ENCODE data around the gene GALNT1.

GALNT1 gene

GRCh38 chr18:35662293-35663062 is 80.9 kb downstream of the GALNT1 start:
- no peak for DNase-seq (ENCODE audit: low spot score)

DNA sequence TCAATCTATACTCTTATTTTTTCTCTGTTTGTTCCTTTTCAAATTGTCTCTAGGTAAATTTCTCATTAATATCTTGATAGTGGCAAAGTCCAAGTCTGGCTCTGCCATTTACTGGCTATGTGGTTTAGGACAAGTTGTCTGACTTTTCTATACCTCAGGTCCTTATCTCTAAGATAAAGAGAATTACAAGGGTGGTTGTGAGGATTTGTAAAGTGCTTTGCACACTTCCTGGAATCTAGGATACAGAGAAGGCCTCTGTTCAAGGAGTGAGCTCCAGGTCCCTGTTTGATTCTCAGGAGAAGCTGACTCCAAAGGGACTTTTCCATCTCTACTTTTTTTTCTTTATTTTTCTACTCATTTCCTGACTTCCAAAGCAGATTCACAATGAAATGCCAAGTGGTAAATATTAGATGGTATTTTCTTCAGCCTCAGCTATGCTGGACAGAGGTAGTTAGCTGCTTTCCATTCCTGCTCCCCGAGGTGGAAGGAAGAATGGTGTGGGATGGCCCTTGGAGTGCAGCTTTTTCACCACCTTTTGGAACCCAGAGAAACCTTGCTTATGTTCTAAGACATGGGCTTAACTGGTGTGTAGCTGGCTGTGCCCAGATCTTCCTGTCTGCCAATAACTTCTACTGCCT is 90.5 kb downstream of the GALNT1 start:
- DNase-seq (ENCODE audit: low spot score) (no peak), FAIRE-seq (no peak)

More at GRCh38 chr18:35662293-35663062, 80.9 kb downstream of the GALNT1 start:
- no peak for FAIRE-seq

DNA sequence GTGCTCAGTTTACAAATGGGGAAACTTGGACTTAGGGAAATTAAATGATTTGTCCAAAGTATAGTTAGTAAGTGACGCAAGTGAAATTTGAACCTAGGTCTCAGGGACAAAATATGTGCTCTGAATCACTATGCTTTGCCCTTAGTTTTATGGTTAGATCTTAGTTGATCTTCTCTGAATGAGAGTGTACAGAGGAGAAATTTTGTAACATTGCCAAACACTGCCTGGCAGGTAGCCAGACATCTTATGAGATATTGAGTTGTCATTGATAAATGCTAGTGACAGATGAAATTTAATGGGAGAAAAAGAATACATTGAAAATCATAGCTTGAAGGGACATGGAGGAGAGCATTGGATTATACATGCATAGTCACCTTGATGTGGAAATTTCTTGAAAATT is 91.4 kb downstream of the GALNT1 start:
- FAIRE-seq: no peak
- DNase-seq (ENCODE audit: low spot score): no peak

DNA sequence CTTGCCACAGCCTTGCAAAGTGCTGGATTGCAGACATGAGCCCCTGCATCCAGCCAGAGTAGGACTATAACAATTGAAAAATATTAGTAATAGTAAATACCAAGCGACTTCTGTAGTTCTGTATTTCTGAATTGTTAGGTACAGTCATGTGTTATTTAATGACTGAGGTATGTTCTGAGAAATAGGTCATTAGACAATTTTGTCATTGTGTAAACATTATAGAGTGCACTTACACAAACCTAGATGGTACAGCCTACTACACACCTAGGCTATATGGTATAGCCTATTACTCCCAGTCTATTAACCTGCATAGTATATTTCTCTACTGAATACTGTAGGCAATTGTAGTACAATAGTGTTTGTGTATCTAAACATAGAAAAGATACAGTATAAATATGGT is 92.1 kb downstream of the GALNT1 start:
- DNase-seq (ENCODE audit: low spot score) (no peak), FAIRE-seq (no peak)

- FAIRE-seq: no peak
Measured at GRCh38 chr18:35680139-35680551, 98.6 kb downstream of the GALNT1 start.

DNA sequence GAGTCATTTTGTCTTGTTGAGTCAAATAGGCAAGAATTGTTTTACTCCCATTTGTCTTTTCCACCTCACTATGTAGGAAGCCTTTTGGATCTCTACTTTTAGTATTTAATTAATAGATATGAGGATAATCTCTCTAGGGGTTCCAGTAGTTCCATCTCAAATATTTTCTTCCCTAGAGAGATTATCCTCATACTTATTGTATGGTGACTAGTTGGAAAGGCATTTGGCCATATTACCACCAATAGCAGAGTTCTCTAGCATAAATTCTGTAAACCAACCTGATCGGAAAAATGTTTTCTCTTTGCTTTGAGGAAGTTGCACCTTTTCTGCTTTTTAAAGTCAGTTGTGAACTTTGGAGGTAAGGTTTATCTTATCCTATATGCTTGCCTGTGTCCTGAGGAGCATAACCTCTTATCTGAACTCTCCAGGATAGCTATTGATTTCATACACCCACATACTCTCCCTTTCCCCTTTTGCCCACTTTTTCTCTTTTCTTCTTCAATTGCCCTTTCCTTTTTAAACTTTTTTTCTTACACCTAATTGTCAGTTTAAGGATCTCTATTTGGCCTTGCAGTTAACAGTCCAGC is 100.8 kb downstream of the GALNT1 start:
- no peak for DNase-seq (ENCODE audit: low spot score)
- no peak for FAIRE-seq

More at GRCh38 chr18:35680139-35680551, 98.6 kb downstream of the GALNT1 start:
- DNase-seq (ENCODE audit: low spot score): no peak

- FAIRE-seq (no peak), DNase-seq (ENCODE audit: low spot score) (no peak)
Measured at GRCh38 chr18:35683021-35683420, 101.5 kb downstream of the GALNT1 start.

- DNase-seq (ENCODE audit: low spot score): no peak
- FAIRE-seq: no peak
Measured at GRCh38 chr18:35688757-35689156, 107.2 kb downstream of the GALNT1 start.

DNA sequence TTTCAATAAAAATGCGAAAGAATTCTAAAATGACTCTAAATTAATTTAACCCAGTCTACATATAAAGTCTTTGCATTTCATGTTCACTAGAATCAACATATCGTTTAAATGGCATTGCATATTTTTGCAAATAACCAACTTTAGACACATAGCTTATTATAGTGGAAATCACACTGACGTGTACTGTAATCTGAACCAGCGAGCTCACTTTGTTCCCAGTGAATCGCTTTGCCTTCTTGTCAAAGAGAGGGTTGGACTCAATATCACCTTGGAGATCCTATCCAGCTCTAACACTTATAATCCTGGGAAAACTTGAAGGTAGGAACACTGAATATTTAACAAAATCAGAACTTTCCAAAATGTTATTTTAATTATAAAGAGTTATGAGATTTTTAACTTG is 108.2 kb downstream of the GALNT1 start:
- FAIRE-seq: no peak
- no peak for DNase-seq (ENCODE audit: low spot score)

DNA sequence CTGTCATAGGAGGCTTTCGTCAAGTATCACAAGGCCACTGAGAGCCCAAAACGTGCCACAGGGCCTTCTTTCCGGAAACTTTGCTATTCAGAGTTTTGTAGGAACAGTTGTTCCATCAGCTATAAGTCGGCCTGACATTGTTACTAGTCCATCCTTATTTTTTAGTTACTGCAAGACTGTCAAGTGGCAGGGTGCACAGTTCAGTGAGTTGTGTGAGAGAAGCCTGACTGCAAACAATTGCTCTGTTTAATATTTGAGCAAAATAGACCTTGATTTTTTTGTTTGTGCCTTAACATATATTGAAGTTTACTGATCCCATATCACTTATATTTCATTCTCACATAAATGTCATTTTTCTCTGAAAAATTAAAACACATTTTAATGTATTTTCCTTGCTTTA is 110.1 kb downstream of the GALNT1 start:
- no peak for DNase-seq (ENCODE audit: low spot score)
- FAIRE-seq: no peak

DNA sequence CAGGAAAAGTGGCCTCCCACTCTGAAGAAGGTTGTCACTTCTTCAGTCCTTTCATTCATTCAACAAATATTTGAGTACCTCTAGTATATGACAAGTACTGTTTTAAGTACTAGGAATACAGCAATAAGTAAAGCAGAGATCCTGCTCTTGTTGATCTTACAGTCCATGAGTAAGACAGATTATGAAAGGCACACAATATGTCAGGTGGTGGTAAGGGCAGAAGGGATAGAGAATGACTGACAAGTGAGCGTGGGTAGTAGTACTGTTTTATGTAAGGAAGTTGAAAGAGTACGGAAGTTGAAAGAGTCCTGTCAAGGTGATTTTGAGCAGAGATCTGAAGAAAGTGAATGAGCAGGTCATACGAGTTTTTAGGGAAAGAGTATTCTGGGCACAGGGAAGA is 111.3 kb downstream of the GALNT1 start:
- no peak for FAIRE-seq
- DNase-seq (ENCODE audit: low spot score): no peak

DNA sequence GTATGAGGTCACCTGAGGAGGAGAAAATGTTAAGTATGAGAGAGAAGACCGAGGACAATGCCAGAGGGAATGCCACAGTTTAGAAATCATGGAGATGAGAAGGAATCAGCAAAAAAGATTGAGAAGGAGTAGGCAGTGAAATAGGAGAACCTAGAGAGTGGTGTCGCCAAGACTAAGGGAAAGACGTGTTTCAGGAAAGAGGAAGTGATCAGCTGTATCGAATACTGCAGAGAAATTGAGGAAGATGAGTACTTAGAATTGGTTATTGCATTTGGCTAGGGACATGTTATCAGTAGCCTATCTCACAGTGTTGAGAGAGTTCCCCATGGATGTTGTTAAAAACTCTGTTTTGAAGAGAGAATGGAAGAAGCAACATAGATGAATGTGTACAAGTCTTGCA is 112.3 kb downstream of the GALNT1 start:
- no peak for DNase-seq (ENCODE audit: low spot score)
- no peak for FAIRE-seq

- DNase-seq (ENCODE audit: low spot score) (no peak), FAIRE-seq (no peak)
Measured at GRCh38 chr18:35694808-35695207, 113.3 kb downstream of the GALNT1 start.

- FAIRE-seq (no peak), DNase-seq (ENCODE audit: low spot score) (no peak)
Measured at GRCh38 chr18:35695384-35695783, 113.8 kb downstream of the GALNT1 start.

DNA sequence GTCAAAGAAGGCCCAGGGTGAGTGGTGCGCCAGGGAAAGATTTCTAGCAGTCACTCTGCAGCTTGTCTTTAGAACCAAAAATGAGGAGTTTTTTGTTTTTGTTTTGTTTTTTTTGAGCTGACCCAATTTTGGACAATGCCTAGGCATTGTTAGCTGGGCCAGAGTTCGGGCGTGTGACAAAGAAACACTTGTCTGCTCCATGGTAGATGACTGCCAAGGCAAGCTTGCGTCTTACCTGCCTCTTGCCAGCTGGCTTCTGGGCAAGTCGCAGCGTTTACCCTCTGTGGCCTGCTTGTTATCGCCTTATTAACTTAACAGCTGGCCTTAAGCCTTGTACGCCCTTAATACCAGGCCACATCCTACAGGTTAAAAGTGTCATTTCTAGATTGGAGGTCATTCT is 114.3 kb downstream of the GALNT1 start:
- no peak for FAIRE-seq
- no peak for DNase-seq (ENCODE audit: low spot score)

DNA sequence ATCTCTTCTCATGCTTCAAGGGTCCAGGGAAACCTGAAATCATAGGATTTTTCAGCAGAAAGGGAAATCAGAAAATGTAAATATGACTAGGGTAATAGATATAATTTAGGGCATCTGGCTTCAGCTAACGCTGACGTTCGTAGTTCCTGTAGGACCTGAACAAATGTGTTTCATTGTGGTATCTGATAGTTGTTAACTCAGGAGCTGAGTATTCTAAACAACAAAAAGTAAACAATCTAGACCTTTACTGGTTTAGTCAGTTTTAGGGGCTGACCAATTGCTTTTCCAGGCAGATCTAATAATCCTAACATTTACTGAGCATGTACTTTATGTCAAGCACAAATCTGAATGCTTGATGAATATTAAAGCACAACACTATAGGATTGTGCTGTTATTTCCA is 114.8 kb downstream of the GALNT1 start:
- FAIRE-seq (no peak), DNase-seq (ENCODE audit: low spot score) (no peak)

DNA sequence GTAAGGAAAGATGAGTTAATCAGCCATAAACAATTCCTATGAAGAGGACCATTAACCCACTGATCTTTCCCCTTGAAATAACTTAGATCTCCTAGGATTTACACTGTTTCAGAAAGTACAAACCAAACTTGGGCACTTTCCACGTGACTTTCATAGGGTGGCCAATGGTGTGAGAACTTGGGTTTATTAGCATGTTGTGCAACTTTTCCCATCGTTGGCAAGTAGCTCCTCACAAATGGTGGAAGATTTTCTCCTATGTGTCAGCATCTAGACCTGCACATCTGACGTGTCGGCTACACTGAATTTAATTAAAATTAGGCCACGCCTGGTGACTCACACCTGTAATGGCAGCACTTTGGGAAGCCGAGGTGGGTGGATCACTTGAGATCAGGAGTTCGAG is 116.3 kb downstream of the GALNT1 start:
- FAIRE-seq: no peak

GRCh38 chr18:35703043-35703688 is 121.6 kb downstream of the GALNT1 start:
- DNase-seq (ENCODE audit: low spot score): no peak
- no peak for FAIRE-seq

More for the DNA sequence above, 116.3 kb downstream of the GALNT1 start:
- no peak for DNase-seq (ENCODE audit: low spot score)

- FAIRE-seq: no peak
Measured at GRCh38 chr18:35705988-35706387, 124.4 kb downstream of the GALNT1 start.

GRCh38 chr18:35707247-35707646 is 125.7 kb downstream of the GALNT1 start:
- FAIRE-seq: no peak
- DNase-seq (ENCODE audit: low spot score): no peak

More at GRCh38 chr18:35705988-35706387, 124.4 kb downstream of the GALNT1 start:
- DNase-seq (ENCODE audit: low spot score): no peak

GRCh38 chr18:35707674-35708073 is 126.1 kb downstream of the GALNT1 start:
- DNase-seq (ENCODE audit: low spot score): no peak
- FAIRE-seq: no peak

- DNase-seq (ENCODE audit: low spot score): no peak
- FAIRE-seq: no peak
Measured at GRCh38 chr18:35710581-35710980, 129.0 kb downstream of the GALNT1 start.

Measured in urothelium cell line (cell line).